Measurements from ENCODE around the gene LGR6. TPM values are rescaled to one million over a fixed set of nuclear protein-coding genes. Genes with fewer than 3 reads are reported as not detected.

The LGR6 gene
- total and polyA plus RNA-seq, 2 of the 4 experiments (the other 2 are of a cell fraction), result not detected

GRCh38 chr1:202229376-202229775, 35.8 kb downstream of the LGR6 start:
- no peak overlapping the region for H3K18ac ChIP-seq (ENCODE audit: low read depth, low read length)
- no peak overlapping the region for H3K27ac ChIP-seq (ENCODE audit: insufficient read depth, low read length)
- H2BK5ac ChIP-seq (ENCODE audit: low read depth, low read length, poor library complexity, severe bottlenecking), result no peak overlapping the region
- no peaks in the 10 kb centered on the region for H3K4me1 ChIP-seq (ENCODE audit: control insufficient read depth, insufficient read depth, low read length)
- TF ChIP-seq BHLHE40 (IDR thresholded peaks at IDR 0.05; ENCODE audit: low read depth, low read length), result no peak
- TF ChIP-seq ELK1 (IDR thresholded peaks at IDR 0.05; ENCODE audit: borderline replicate concordance, low read depth, low read length), result no peak
- TF ChIP-seq CHD1 (IDR thresholded peaks at IDR 0.05; ENCODE audit: low read depth, low read length), result no peak
- no peak for TF ChIP-seq RAD21 (IDR thresholded peaks at IDR 0.05; ENCODE audit: low read length)
- TF ChIP-seq FOS (IDR thresholded peaks at IDR 0.05; ENCODE audit: low read depth, low read length), result no peak
- no peak for TF ChIP-seq POLR2A (IDR thresholded peaks at IDR 0.05; ENCODE audit: low read depth, low read length)
- TF ChIP-seq MXI1 (IDR thresholded peaks at IDR 0.05; ENCODE audit: borderline replicate concordance, low read depth, low read length), result no peak
- TF ChIP-seq RFX5 (IDR thresholded peaks at IDR 0.05; ENCODE audit: low read depth, low read length), result no peak
- H2AFZ ChIP-seq (replicated peaks; ENCODE audit: low read length, poor library complexity), result no peak overlapping the region
- H3K36me3 ChIP-seq (ENCODE audit: control insufficient read depth, insufficient read depth, low read length), result no peaks in the 10 kb centered on the region
- BruUV-seq (replicated peaks), result no TSS peak
- peaks cover 53% of the 10 kb centered on the region for H3K27me3 ChIP-seq (ENCODE audit: control insufficient read depth, insufficient read depth, low read length)
- H2BK120ac ChIP-seq (ENCODE audit: low read depth, low read length), result no peak overlapping the region
- no peak overlapping the region for H2BK15ac ChIP-seq (ENCODE audit: low read depth, low read length)
- no peak overlapping the region for H3K4me2 ChIP-seq (ENCODE audit: low read depth, low read length)
- no peak overlapping the region for H2BK20ac ChIP-seq (ENCODE audit: low read depth, low read length)
- H3K14ac ChIP-seq (replicated peaks; ENCODE audit: low read depth, low read length), result no peak overlapping the region
- intact Hi-C loops (cut with micrococcal nuclease), result no loop called here
- CTCF ChIA-PET, result no interaction called here
- no peak overlapping the region for H3K9ac ChIP-seq (ENCODE audit: low read depth, low read length)
- no peak overlapping the region for H2AK9ac ChIP-seq (replicated peaks; ENCODE audit: low read depth, low read length, poor library complexity)
- no peak overlapping the region for H3K56ac ChIP-seq (ENCODE audit: extremely low read depth, insufficient read depth, low read length)
- no peak overlapping the region for H3K23ac ChIP-seq (ENCODE audit: low read depth, low read length)
- H2AK5ac ChIP-seq (ENCODE audit: low read depth, low read length), result no peak overlapping the region
- H4K5ac ChIP-seq (ENCODE audit: low read depth, low read length), result no peak overlapping the region
- H4K8ac ChIP-seq (ENCODE audit: low read depth in 2 of 2, low read length in 2 of 2), result no peak overlapping the region
- POLR2A ChIA-PET (ENCODE audit: unreplicated experiment), result no interaction called here
- ATAC-seq (ENCODE audit: low read depth) (no peak; the same call in 1 of the 2 replicates), DNase-seq (no peak)
- H4K91ac ChIP-seq (ENCODE audit: insufficient read depth, low read depth, low read length), result no peak overlapping the region
- H3K4ac ChIP-seq (ENCODE audit: low read depth, low read length), result no peak overlapping the region
- no peaks in the 10 kb centered on the region for H3K79me1 ChIP-seq (ENCODE audit: low read depth in 1 of 2, low read length in 2 of 2)
- H3K9me1 ChIP-seq (ENCODE audit: insufficient read depth, low read length), result peaks cover 3% of the 10 kb centered on the region; the same call in 1 of the 2 replicates
- H3K4me3 ChIP-seq (ENCODE audit: insufficient read depth, low read depth, low read length), result no peak overlapping the region
- H3K9me3 ChIP-seq (ENCODE audit: control insufficient read depth, insufficient read depth, low read length), result no peaks in the 10 kb centered on the region
- no peaks in the 10 kb centered on the region for H4K20me1 ChIP-seq (ENCODE audit: insufficient read depth, low read length)
- in situ Hi-C loops (cut with MboI; ENCODE audit: low sequenced_read_pairs), result no loop called here
- dilution Hi-C loops (cut with HindIII; ENCODE audit: low sequenced_read_pairs, unreplicated experiment), result no loop called here
- 38% methylated on average over 1 of the region's 5 CpGs; no CpG with 5 or more reads in 1 of the 2 experiments for WGBS, 2 experiments (ENCODE audit: extremely low coverage in 2 of 2, insufficient read length in 1 of 2)
